Measurements from ENCODE around the gene EZR. TPM values are rescaled to one million over a fixed set of nuclear protein-coding genes. Genes with fewer than 3 reads are reported as not detected.

Gene EZR
- total RNA-seq, 4 donors from 2014 or later = 201 to 515 (median 470) TPM

DNA sequence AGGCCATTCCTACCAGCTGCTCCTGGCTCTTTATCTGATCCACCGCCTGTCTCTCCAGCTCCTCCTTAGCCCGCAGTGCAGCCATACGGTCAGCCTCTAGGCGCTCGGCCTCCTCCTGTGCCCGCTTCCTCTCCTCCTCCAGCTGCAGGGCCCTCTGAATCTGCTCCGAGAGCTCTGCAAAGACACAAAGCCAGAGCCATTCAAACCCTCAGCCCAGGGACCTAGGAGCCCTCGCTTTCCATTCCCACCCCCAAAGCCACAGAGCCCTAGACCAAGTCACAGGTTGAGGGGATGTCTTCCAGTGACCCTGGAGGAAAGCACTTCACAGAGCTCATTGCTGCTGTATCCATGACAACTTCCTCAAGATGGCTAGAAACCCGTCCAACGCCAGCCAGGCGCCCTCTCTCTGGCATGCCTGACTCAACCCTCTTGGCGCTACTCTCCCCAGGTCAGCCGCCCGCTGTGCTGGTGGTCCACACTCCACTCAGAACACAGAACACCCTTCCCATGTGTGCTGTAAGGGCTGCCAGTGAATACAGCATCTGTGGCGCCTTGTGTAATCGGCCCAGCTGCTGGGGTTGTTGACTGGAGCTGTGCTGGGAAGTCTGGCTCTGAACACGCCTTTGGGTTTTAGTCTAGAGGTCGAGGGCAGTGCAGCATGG is 49.3 kb downstream of the EZR start:
- Histone ChIP-seq H3K9me3 (no peaks in the 10 kb centered on the region), H3K4me1 (peaks cover 0 to 10% (median 0%) of the 10 kb centered on the region in 4 donors), H3K36me3 (peaks cover 0 to 88% (median 7%) of the 10 kb centered on the region in 3 donors), H3K27ac (peak overlapping the region in 1 of 4 donors; percentile 48), H3K4me3 (no peak overlapping the region), H3K27me3 (no peaks in the 10 kb centered on the region)
- no peak for DNase-seq
- TF ChIP-seq CTCF (IDR thresholded peaks at IDR 0.05) = no peak
- no peak for TF ChIP-seq POLR2A (IDR thresholded peaks at IDR 0.05)

DNA sequence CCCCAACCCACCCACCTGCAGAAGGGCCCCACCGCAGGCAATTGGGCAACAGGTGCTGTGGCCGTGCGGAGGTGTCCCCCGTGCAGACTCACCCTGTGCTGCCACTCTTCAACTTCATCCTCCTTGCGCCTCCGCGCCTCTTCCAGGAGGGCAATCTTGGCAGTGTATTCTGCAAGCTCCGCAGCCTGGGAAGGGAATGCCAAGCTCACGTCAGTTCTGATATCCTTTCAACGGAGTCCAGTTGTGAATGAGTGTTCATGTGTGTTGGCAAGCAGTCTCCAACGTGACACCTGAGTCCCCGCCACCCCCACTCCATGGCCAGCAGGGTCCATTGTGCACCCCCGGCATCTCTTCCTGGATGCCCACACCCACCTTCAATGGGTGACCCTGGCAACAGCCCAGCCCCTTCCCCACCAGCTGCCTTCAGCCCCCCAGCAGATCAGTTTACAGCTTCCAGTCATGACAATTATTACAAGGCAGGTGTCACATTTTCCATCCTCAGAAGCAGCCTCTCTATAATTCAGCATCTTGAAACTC is 49.9 kb downstream of the EZR start:
- no peaks in the 10 kb centered on the region for H3K27me3 ChIP-seq
- DNase-seq = no peak
- TF ChIP-seq CTCF (IDR thresholded peaks at IDR 0.05) (no peak), POLR2A (IDR thresholded peaks at IDR 0.05) (no peak)
- H3K4me3 ChIP-seq = no peak overlapping the region
- H3K36me3 ChIP-seq = peaks cover 0 to 91% (median 7%) of the 10 kb centered on the region in 3 donors
- peaks cover 0 to 10% (median 0%) of the 10 kb centered on the region in 4 donors for H3K4me1 ChIP-seq
- no peaks in the 10 kb centered on the region for H3K9me3 ChIP-seq
- H3K27ac ChIP-seq = peak overlapping the region in 1 of 4 donors; percentile 48

DNA sequence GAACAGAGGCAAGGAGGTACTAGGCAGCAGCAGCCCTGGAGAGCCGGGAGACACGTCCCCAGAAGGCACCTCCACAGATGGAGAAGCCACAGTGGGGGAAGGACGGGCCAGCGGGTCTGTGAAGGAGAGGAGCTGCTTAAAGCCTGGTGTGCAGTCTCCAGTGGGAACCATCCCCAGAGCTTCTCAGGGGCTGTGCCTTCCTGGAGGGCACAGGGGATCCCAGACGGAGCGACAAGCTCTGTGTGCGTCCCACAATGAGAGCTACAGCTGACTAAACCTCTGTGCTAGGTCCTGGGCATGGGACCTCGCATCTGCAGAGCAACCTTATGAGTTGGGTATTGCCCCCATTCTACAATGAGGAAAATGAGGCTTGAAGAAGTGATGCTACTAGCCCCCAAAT is 50.7 kb downstream of the EZR start:
- Histone ChIP-seq H3K9me3 (no peaks in the 10 kb centered on the region), H3K27ac (peak overlapping the region in 1 of 4 donors; percentile 31), H3K4me1 (peaks cover 0 to 5% (median 0%) of the 10 kb centered on the region in 4 donors), H3K36me3 (peaks cover 0 to 87% (median 7%) of the 10 kb centered on the region in 3 donors), H3K27me3 (no peaks in the 10 kb centered on the region), H3K4me3 (no peak overlapping the region)
- no peak for TF ChIP-seq POLR2A (IDR thresholded peaks at IDR 0.05)
- no peak for TF ChIP-seq CTCF (IDR thresholded peaks at IDR 0.05)
- DNase-seq = no peak

DNA sequence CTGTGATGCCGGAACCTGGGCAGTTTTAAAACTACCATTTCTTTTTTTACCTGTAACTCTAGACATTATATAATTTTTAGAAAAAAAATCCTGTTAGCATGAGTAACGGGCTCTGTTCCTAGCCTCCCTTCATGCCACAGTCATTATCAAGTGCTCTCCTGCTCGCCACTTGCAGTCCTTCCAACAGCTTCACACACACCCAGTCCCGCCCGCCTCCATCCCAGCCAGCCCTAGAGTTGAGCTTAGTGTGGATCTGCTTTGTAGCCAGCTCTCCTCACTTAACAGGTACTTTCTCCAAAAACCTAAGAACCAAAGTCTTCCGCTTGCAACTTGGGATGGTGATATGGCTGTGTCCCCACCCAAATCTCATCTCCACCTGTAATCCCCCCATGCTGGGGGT is 51.5 kb downstream of the EZR start:
- Histone ChIP-seq H3K4me1 (no peaks in the 10 kb centered on the region), H3K27me3 (no peaks in the 10 kb centered on the region), H3K4me3 (no peak overlapping the region), H3K9me3 (no peaks in the 10 kb centered on the region), H3K27ac (peak overlapping the region in 1 of 4 donors; percentile 31), H3K36me3 (peaks cover 0 to 86% (median 7%) of the 10 kb centered on the region in 3 donors)
- DNase-seq = no peak
- TF ChIP-seq CTCF (IDR thresholded peaks at IDR 0.05) (no peak), POLR2A (IDR thresholded peaks at IDR 0.05) (no peak)

DNA sequence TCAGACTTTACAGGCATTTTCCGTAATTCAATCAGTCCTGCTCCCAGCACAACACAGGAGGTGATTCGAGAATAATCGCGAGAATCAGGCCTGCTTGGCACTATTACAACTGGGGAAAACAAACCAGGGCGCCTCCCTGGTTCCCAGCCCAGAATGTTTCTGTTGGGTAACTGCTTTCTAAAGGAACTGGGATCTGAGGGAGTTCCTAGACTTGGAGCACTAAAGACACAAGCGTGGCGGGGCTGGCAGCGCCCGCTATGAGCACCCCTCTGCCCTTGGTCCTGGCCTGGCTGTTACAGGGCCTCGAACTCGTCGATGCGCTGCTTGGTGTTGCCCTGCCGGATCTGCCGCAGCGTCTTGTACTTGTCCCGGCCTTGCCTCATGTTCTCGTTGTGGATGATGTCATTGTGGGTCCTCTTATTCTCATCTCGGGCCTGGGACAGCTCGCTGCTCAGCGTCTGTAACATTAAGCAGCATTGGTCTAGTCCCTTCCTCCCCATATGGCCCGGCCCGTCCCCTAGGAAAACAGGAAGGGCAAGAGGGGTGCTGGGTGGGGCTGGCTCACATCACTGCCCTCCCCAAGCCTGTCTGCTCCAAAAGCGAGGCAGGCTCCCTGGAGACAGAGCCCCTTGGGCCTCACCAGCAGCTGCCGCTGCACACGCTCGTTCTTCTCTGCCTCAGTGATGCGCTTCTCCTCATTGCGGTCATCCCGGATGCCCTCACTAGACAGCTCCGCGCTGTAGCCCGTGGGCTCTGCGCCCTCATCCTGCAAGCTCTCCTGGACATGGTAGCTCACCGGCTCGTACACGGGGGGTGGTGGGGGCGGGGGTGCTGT is 52.3 kb downstream of the EZR start:
- Histone ChIP-seq H3K4me1 (no peaks in the 10 kb centered on the region), H3K36me3 (peaks cover 0 to 80% (median 7%) of the 10 kb centered on the region in 3 donors), H3K27me3 (no peaks in the 10 kb centered on the region), H3K27ac (peak overlapping the region in 1 of 4 donors; percentile 31), H3K4me3 (no peak overlapping the region), H3K9me3 (no peaks in the 10 kb centered on the region)
- DNase-seq = no peak
- TF ChIP-seq CTCF (IDR thresholded peaks at IDR 0.05) = no peak
- TF ChIP-seq POLR2A (IDR thresholded peaks at IDR 0.05) = no peak

All from Peyer's patch (tissue), 4 donors.